AG09319 (cell line): ENCODE measurements around the gene SLC12A7.

Source experiments
- DNase-seq: peaks from one replicate; pipeline ENCODE4 v3.0.0-alpha.2; 2010; ENCODE audit warnings: low read depth; ENCODE audit errors: extremely low read depth
- CTCF ChIP-seq: IDR thresholded peaks from 2 replicates; pipeline ENCODE4 v1.5.1; 2011; ENCODE audit warnings: low read depth, mild to moderate bottlenecking, inconsistent platforms, low read length, moderate library complexity

SLC12A7 gene

GRCh38 chr5:1055896-1056610 lies 55.8 kb downstream of the SLC12A7 start:
- TF ChIP-seq CTCF = no peak
- no peak for DNase-seq

DNA sequence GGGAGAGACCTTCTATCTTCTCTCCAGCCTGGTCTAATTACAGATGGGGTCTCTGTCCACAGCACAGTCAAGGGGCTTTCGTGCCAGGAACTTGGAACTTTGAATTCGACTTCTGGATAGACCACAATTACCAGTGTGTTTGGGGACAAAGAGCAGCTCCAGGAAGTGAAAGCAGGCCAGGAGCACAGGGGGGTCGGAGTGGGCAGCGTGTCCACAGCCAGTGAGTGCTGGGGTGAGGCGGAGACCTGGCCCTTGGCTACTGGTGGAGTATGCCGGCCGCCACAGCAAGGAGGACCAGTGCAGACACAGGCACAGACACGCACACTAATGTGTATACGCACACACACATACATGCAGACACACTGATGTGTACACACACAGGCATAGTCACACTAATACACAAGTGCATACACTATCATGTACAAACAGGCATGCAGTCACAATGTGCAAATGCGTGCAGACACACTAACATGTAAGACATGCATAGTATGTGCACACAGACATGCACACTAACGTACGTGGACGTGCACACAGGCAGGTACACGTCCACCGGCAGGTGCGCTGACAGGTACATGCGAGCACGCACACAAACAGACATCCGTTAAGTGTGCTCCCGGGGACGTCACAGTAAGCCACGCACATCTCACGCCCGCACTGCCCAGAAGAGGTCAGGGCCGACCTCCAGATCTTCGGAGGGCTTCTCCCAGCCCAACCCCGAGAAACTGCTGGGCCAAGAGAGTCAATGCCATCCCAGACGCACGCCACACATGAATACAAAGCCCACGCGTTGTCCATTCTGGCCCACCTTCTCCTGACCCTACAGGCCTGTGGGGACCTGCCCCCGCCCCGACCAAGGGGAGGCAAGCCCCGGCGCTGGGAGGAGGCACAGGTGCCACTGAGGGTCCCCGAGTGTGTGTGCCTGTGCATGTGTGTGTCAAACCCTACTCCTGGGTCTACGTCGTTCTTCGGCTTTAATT lies 56.8 kb downstream of the SLC12A7 start:
- no peak for TF ChIP-seq CTCF
- DNase-seq = no peak

GRCh38 chr5:1054018-1054798 lies 57.7 kb downstream of the SLC12A7 start:
- TF ChIP-seq CTCF = no peak
- no peak for DNase-seq

DNA sequence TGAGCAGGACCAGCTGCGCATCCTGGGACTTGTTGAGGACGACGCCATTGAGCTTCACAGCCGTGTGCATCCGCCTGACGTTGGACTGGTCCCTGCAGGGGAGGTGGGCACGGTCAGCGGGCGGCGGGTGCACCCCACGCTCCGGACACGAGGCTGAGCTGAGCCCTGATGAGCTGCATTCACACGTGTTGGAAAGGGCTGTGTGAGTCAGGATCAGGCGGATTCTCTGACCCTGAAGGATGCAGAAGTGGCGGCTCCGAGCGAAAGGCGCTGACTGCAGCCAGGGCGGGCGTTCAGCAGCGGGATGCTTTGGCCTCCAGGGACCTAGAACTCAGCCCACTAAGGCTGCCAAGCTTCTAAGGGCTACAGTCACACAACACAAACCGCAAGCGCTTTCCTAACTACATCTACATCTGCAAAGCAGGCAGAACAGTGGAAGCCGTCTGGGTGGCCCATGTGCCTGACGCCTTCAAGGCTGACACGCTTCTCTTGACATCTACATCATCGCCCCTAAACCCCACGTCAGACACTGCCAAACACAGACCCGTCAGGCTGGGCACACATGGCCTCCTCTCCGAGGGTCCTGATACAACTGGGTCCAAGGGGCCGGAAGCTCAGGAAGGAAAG lies 58.4 kb downstream of the SLC12A7 start:
- TF ChIP-seq CTCF = no peak
- DNase-seq = no peak

GRCh38 chr5:1052641-1053390 lies 59.0 kb downstream of the SLC12A7 start:
- TF ChIP-seq CTCF = no peak
- no peak for DNase-seq

DNA sequence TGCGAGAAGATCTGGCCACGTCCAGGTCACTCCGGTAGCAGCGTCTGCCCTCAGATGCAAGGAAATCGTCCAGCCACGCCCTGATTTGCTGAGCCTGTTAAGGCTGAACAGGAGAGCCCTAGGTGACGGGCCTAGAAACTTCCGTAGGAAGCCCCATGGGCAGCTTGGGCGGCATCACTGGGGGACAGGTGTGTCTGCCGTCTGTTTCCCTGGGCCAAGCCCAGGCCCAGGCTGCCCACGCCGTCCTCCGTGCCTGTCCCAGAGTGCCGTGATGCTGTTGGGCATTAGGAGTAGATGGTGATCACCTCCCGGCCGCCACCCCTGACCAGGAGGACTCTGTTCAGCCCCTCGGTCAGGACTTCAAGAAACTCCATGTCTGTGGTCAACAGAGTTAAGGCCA lies 59.8 kb downstream of the SLC12A7 start:
- no peak for DNase-seq

More for the DNA sequence above, 59.8 kb downstream of the SLC12A7 start:
- TF ChIP-seq CTCF = no peak
